ENCODE results near the gene SPATA46.

GRCh38 chr1:162326559-162326958 is 50.1 kb downstream of the SPATA46 start:
- TF ChIP-seq POLR2A (IDR thresholded peaks at IDR 0.05) (no peak), CTCF (IDR thresholded peaks at IDR 0.05) (no peak)
